HepG2 (cell line): Measurements from ENCODE around the gene AGAP6.
"Not testable (repeated sequence)": the region's sequence is repeated elsewhere in the genome, so short reads cannot be mapped to it uniquely, and the experiment has no call there.

ENCODE experiments used
- CTCF ChIP-seq: sonication (generic); formaldehyde crosslinking; IDR thresholded peaks from 2 replicates; pipeline ENCODE4 v1.5.0; 2020; ENCODE audit warnings: mild to moderate bottlenecking, missing genetic modification reagents, moderate library complexity
- NPAS2 ChIP-seq: sonication (generic); formaldehyde crosslinking; IDR thresholded peaks from 2 replicates; pipeline ENCODE4 v1.8.0; 2022; ENCODE audit warnings: mild to moderate bottlenecking, missing genetic modification reagents, borderline replicate concordance
- POLR2A ChIP-seq, 2 experiments: IDR thresholded peaks; 2 replicates each; pipeline ENCODE4 v1.6.1; 2011; ENCODE audit warnings: low read depth in 2 of 2, low read length in 2 of 2, mild to moderate bottlenecking in 1 of 2, moderate library complexity in 1 of 2; ENCODE audit not compliant: insufficient read depth in 1 of 2
- TFAP4 ChIP-seq: sonication (generic); IDR thresholded peaks from 2 replicates; pipeline ENCODE4 v1.6.1; 2016; ENCODE audit warnings: low read depth, borderline replicate concordance
- ZBTB46 ChIP-seq: sonication (generic); formaldehyde crosslinking; IDR thresholded peaks from 2 replicates; pipeline ENCODE4 v1.4.0; 2020; ENCODE audit warnings: mild to moderate bottlenecking, missing genetic modification reagents, borderline replicate concordance
- ZNF260 ChIP-seq: sonication (generic); formaldehyde crosslinking; IDR thresholded peaks from 2 replicates; pipeline ENCODE4 v1.4.0; 2020; ENCODE audit warnings: missing genetic modification reagents, low read depth, mild to moderate bottlenecking, borderline replicate concordance
- ZNF274 ChIP-seq: sonication (generic); formaldehyde crosslinking; IDR thresholded peaks from 2 replicates; pipeline ENCODE4 v1.5.1; 2020; ENCODE audit warnings: mild to moderate bottlenecking, missing genetic modification reagents
- ZNF629 ChIP-seq: sonication (generic); formaldehyde crosslinking; conservative IDR thresholded peaks from 2 replicates; pipeline ENCODE4 v1.5.0; 2020; ENCODE audit warnings: missing genetic modification reagents

GRCh38 chr10:50024716-50025383, 36.6 kb downstream of the AGAP6 start:
- TF ChIP-seq ZBTB46 (CRISPR knock-in tag); CTCF; TFAP4; NPAS2 (CRISPR knock-in tag); POLR2A (IDR thresholded peaks at IDR 0.05; ENCODE audit: insufficient read depth in 1 of 2, low read depth in 2 of 2, low read length in 2 of 2); ZNF274 (CRISPR knock-in tag); ZNF629 (CRISPR knock-in tag); ZNF260 (CRISPR knock-in tag): not testable (repeated sequence)
